ENCODE measurements around the gene MISP3. TPM values are rescaled to one million over a fixed set of nuclear protein-coding genes. Genes with fewer than 3 reads are reported as not detected.

MISP3 gene
- total and polyA plus RNA-seq, 2 donors from 2014 or later, result 8.7 to 32.0 TPM

- Histone ChIP-seq H3K4me3 (ENCODE audit: low read length in 3 of 3) (no peak overlapping the region), H3K27ac (ENCODE audit: low read depth in 2 of 2, low read length in 2 of 2) (no peak overlapping the region), H3K9ac (ENCODE audit: low read length in 3 of 3) (no peak overlapping the region), H3K4me1 (ENCODE audit: control insufficient read depth in 2 of 3, insufficient read depth in 2 of 3, low read depth in 1 of 3, low read length in 3 of 3) (no peaks in the 10 kb centered on the region), H3K36me3 (ENCODE audit: control insufficient read depth in 2 of 3, insufficient read depth in 3 of 3, low read length in 3 of 3) (peaks cover 0 to 11% (median 2%) of the 10 kb centered on the region in 3 donors), H3K27me3 (ENCODE audit: control insufficient read depth, insufficient read depth, low read length) (no peaks in the 10 kb centered on the region), H3K9me3 (ENCODE audit: control insufficient read depth in 2 of 3, insufficient read depth in 1 of 3, low read length in 3 of 3) (peaks cover 0 to 8% (median 4%) of the 10 kb centered on the region in 3 donors)
- DNase-seq (no peak), FAIRE-seq (no peak)
- intact Hi-C loops (cut with DNase I), result no loop called here
- TF ChIP-seq CTCF (IDR thresholded peaks at IDR 0.05; ENCODE audit: borderline replicate concordance, extremely low read depth, insufficient read depth), result no peak
These were observed 22.3 kb downstream of the MISP3 start for GRCh38 chr19:14094854-14095253.

GRCh38 chr19:14096272-14096992, 23.8 kb downstream of the MISP3 start:
- Histone ChIP-seq H3K36me3 (ENCODE audit: control insufficient read depth in 2 of 3, insufficient read depth in 3 of 3, low read length in 3 of 3) (peaks cover 0 to 22% (median 2%) of the 10 kb centered on the region in 3 donors), H3K4me3 (ENCODE audit: low read length in 3 of 3) (no peak overlapping the region), H3K27me3 (ENCODE audit: control insufficient read depth, insufficient read depth, low read length) (no peaks in the 10 kb centered on the region), H3K9ac (ENCODE audit: low read length in 3 of 3) (no peak overlapping the region), H3K9me3 (ENCODE audit: control insufficient read depth in 2 of 3, insufficient read depth in 1 of 3, low read length in 3 of 3) (peaks cover 0 to 8% (median 4%) of the 10 kb centered on the region in 3 donors), H3K27ac (ENCODE audit: low read depth in 2 of 2, low read length in 2 of 2) (no peak overlapping the region), H3K4me1 (ENCODE audit: control insufficient read depth in 2 of 3, insufficient read depth in 2 of 3, low read depth in 1 of 3, low read length in 3 of 3) (no peaks in the 10 kb centered on the region)
- TF ChIP-seq CTCF (IDR thresholded peaks at IDR 0.05; ENCODE audit: borderline replicate concordance, extremely low read depth, insufficient read depth), result no peak
- intact Hi-C loops (cut with DNase I), result no loop called here
- FAIRE-seq, result no peak
- no peak for DNase-seq

GRCh38 chr19:14097532-14098151, 25.1 kb downstream of the MISP3 start:
- H3K27me3 ChIP-seq (ENCODE audit: control insufficient read depth, insufficient read depth, low read length), result no peaks in the 10 kb centered on the region
- FAIRE-seq, result no peak
- no peak overlapping the region for H3K27ac ChIP-seq (ENCODE audit: low read depth in 2 of 2, low read length in 2 of 2)
- intact Hi-C loops (cut with DNase I), result no loop called here
- peaks cover 0 to 8% (median 4%) of the 10 kb centered on the region in 3 donors for H3K9me3 ChIP-seq (ENCODE audit: control insufficient read depth in 2 of 3, insufficient read depth in 1 of 3, low read length in 3 of 3)
- no peak overlapping the region for H3K9ac ChIP-seq (ENCODE audit: low read length in 3 of 3)
- no peaks in the 10 kb centered on the region for H3K4me1 ChIP-seq (ENCODE audit: control insufficient read depth in 2 of 3, insufficient read depth in 2 of 3, low read depth in 1 of 3, low read length in 3 of 3)
- H3K4me3 ChIP-seq (ENCODE audit: low read length in 3 of 3), result no peak overlapping the region
- DNase-seq, result no peak
- H3K36me3 ChIP-seq (ENCODE audit: control insufficient read depth in 2 of 3, insufficient read depth in 3 of 3, low read length in 3 of 3), result peaks cover 0 to 24% (median 7%) of the 10 kb centered on the region in 3 donors
- TF ChIP-seq CTCF (IDR thresholded peaks at IDR 0.05; ENCODE audit: borderline replicate concordance, extremely low read depth, insufficient read depth), result no peak

Measured in kidney (tissue), 14 donors.